HG02938 (cell line): Measurements from ENCODE around the gene WDR26.
"Not testable (repeated sequence)": the region's sequence is repeated elsewhere in the genome, so short reads cannot be mapped to it uniquely, and the experiment has no call there.

Source experiments
- ATAC-seq: cut with Tn5 transposase; IDR thresholded peaks from one replicate; pipeline ENCODE4 v1.9.1; 2021; ENCODE audit warnings: mild to moderate bottlenecking, moderate library complexity; ENCODE audit not compliant: unreplicated experiment

The WDR26 gene

DNA sequence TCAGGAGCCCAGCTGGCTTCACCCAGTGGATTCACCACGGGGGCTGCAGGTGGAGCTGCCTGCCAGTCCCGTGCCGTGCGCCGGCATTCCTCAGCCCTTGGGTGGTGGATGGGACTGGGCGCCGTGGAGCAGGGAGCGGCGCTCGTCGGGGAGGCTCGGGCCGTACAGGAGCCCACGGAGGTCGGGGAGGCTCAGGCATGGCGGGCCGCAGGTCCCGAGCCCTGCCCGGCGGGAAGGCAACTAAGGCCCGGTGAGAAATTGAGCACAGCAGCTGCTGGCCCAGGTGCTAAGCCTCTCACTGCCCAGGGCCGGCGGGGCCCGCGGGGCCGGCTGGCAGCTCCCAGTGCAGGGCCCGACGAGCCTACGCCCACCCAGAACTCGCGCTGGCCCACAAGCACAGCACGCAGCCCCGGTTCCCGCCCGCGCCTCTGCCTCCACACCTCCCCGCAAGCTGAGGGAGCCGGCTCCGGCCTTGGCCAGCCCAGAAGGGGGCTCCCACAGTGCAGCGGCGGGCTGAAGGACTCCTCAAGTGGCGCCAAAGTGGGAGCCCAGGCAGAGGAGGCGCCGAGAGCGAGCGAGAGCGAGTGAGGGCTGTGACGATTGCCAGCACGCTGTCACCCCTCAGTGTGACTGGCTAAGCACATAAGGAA lies 82.0 kb downstream of the WDR26 start:
- ATAC-seq: not testable (repeated sequence)

DNA sequence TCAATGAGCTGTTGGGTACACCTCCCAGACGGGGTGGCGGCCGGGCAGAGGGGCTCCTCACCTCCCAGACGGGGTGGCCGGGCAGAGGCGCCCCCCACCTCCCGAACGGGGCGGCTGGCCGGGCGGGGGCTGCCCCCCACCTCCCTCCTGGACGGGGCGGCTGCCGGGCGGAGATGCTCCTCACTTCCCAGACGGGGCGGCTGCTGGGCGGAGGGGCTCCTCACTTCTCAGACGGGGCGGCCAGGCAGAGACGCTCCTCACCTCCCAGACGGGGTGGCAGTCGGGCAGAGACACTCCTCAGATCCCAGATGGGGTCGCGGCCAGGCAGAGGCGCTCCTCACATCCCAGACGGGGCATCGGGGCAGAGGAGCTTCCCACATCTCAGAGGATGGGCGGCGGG lies 84.9 kb downstream of the WDR26 start:
- not testable (repeated sequence) for ATAC-seq

DNA sequence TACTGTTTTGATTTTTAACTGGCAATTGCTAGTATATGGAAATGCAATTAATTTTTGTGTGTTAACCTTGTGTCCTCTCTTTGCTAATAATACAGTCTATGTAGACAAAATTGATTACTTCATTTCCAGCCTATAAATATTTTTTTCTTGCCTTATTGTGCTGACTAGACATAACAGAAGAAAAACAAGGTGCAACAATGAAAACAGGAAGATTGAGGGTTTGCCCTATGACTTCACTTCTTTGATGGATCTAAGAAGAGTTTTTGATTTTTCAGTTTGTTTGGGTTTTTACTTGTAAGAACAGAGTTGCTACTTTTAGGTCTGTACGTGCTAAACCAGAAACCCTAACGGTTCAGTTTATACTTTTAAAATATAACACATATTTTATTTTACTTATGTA lies 86.5 kb downstream of the WDR26 start:
- ATAC-seq: no peak

DNA sequence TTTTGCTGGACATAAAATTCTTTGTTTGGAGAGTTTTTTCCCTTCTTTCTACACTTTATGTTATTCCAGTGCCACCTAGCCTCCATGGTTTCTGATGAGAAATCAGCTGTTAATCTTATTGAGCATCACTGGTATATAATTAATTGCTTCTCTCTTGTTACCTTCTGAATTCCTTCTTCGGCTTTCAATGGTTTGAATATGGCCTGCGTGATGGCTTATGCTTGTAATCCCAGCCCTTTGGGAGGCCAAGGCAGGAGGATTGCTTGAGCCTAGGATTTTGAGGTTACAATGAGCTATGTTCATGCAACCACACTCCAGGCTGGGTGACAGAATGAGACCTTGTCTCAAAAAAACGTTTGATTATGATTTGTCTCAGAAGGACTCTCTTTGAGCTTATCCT lies 90.9 kb downstream of the WDR26 start:
- no peak for ATAC-seq

DNA sequence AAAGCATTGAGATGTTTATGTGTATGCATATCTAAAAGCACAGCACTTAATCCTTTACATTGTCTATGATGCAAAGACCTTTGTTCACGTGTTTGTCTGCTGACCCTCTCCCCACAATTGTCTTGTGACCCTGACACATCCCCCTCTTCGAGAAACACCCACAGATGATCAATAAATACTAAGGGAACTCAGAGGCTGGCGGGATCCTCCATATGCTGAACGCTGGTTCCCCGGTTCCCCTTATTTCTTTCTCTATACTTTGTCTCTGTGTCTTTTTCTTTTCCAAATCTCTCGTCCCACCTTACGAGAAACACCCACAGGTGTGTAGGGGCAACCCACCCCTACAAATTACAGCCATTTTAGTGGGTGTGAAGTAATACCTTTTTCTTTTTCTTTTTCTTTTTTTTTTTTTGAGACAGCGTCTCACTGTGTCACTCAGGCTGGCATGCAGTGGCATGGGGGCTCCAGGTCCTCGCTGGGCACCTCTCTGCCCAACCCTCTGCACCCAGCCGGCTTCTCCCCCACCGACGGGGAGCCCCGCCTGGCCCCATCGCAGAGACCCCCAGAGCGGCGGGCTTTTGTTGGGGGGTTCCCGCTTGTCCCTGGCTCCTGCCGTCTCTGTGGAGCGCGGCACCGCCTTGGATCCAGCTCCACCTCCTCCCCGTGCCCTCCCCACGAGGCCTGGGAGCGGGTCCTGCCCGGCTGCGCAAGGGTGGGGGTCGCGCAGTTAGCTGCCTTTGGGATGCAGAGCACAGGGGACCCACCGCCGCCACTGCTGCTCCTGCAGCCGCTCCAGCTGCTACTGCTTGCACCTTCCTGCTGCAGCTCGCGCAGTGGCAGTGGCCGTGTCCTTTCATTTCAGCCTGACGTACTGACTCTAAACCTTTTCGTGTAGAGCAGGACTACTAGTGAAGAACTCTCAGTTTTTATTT lies 93.9 kb downstream of the WDR26 start:
- ATAC-seq: peak; percentile 75

DNA sequence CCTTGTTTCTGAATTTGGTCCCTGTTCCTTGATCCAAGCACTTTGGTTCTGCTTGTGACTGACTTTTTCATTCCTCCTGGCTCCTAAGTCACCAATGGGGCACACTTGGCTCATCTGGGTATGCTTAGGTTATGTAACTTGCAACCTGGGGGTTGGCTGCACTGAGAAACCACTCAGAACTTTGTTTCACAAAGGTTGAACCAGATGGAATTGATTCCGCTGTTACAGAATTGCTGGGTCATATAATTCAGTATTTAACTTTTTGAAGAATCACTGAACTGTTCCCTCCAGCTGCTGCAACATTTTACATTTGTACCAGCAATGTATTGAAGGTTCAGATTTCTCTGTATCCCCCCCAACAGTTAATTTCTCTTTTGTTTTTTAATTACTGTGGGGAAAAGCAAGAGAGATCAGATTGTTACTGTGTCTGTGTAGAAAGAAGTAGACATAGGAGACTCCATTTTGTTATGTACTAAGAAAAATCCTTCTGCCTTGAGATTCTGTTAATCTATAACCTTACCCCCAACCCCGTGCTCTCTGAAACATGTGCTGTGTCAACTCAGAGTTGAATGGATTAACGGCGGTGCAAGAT lies 95.1 kb downstream of the WDR26 start:
- ATAC-seq: no peak

DNA sequence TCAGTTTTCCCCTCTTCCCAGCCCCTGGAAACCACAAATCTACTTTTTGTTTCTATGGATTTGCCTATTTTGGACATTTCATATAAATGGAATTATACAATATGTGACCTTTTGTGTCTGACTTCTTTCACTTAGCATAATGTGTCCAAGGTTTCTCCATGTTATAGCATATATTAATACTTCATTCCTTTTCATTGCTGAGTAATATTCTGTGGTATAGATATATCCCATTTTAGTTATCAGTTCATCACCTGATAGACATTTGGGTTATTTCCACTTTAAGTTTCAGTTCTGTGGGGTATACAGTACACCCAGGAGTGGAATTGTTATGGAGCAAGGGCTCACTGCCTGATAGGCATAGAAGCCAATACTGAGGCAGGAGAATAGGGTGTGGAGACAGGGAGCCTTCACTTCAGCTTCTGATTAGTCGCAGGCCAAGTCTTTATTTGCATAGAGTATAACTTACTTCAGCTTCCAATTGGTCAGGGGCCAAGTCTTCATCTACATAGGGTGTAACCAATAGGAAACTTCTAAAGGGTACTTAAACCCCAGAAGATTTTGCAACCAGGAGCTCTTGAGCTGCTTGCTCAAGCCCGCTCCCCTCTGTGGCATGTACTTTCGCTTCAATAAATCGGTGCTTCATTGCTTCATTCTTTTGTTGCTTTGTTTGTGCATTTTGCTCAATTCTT lies 96.3 kb downstream of the WDR26 start:
- ATAC-seq: no peak
